GM06990 (cell line): Measurements from ENCODE around the gene GJA1.

Source experiments
- DNase-seq: peaks from one replicate; pipeline ENCODE4 v3.0.0-alpha.2; 2011; ENCODE audit not compliant: insufficient read length; ENCODE audit errors: extremely low read depth
- H3K27me3 ChIP-seq: replicated peaks from 2 replicates; pipeline ENCODE4 v1.6.0; 2011; ENCODE audit warnings: low read length; ENCODE audit not compliant: control insufficient read depth, insufficient read depth
- H3K36me3 ChIP-seq: 2 replicates; pipeline ENCODE4 v1.5.1; 2011; ENCODE audit warnings: low read length; ENCODE audit not compliant: control insufficient read depth, insufficient read depth
- H3K4me3 ChIP-seq: replicated peaks from 2 replicates; pipeline ENCODE4 v1.5.1; 2011; ENCODE audit warnings: low read depth, mild to moderate bottlenecking, control low read depth, low read length
- TF ChIP-seq, protein P1 (sequence below): IDR thresholded peaks from 2 replicates; pipeline ENCODE4 v1.5.1; 2011; ENCODE audit warnings: low read length, control low read depth, mild to moderate bottlenecking, inconsistent platforms; ENCODE audit not compliant: insufficient read depth, poor library complexity, severe bottlenecking

Gene GJA1

DNA sequence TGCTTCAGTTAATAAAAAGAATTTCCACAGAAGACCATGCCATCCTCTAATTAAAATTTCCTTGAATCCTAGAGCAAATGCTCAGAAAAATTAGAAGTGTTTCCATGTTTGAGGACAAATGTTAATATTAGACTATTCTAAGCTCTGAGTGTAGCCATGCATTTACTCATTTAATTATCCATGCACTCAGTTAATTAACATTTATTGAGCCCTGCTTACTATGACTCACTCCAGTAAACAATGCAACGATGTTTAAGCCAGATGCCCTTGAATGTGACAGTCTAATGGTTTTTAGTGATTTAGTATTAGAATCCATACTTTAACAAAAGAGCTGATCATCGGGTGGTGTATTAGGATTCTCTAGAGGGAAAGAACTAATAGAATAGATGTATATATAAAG is 37.3 kb upstream of the GJA1 start:
- no peaks in the 10 kb centered on the region for H3K36me3 ChIP-seq
- DNase-seq: no peak
- TF ChIP-seq, protein P1, sequence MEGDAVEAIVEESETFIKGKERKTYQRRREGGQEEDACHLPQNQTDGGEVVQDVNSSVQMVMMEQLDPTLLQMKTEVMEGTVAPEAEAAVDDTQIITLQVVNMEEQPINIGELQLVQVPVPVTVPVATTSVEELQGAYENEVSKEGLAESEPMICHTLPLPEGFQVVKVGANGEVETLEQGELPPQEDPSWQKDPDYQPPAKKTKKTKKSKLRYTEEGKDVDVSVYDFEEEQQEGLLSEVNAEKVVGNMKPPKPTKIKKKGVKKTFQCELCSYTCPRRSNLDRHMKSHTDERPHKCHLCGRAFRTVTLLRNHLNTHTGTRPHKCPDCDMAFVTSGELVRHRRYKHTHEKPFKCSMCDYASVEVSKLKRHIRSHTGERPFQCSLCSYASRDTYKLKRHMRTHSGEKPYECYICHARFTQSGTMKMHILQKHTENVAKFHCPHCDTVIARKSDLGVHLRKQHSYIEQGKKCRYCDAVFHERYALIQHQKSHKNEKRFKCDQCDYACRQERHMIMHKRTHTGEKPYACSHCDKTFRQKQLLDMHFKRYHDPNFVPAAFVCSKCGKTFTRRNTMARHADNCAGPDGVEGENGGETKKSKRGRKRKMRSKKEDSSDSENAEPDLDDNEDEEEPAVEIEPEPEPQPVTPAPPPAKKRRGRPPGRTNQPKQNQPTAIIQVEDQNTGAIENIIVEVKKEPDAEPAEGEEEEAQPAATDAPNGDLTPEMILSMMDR: no peak
- no peak overlapping the region for H3K4me3 ChIP-seq
- no peaks in the 10 kb centered on the region for H3K27me3 ChIP-seq

DNA sequence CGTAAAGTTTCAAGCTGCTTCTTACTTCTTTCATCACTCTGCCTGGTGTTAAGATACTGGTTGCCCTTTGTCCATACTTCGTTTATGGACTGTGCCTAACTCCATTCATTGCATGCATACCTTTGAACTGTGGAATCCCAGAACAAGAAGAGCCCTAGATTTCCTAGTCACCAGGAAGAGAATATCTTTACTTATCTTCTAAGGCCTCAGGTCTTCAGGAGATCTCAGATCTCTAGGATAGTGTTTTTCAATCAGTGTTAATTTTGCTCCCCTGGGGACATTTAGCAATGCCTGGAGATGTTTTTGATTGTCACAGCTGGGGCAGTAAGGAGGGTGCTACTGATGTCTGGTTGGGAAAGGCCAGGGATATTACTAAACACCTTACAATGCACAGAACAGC is 35.5 kb upstream of the GJA1 start:
- H3K36me3 ChIP-seq: no peaks in the 10 kb centered on the region
- no peak overlapping the region for H3K4me3 ChIP-seq
- no peaks in the 10 kb centered on the region for H3K27me3 ChIP-seq
- TF ChIP-seq, protein P1: no peak
- DNase-seq: no peak

DNA sequence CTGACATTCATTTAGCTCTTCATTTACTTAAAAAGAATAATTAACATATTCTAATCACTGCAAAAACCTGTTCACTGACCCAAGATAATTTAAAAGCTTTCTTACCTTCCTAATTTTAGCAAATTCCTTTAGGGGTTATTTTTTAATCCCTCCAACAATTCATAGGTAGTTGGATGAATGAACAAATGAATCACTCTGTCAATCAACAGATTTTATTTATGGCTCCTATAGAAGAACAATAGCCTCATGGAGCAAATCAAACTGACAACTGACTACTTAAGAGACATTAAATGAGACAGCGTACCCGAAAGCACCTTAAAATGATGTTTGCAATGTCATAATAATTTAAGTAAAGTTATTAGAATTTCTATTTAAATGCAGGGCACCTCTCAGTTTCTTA is 31.5 kb upstream of the GJA1 start:
- H3K36me3 ChIP-seq: no peaks in the 10 kb centered on the region
- H3K27me3 ChIP-seq: no peaks in the 10 kb centered on the region
- no peak for DNase-seq
- no peak overlapping the region for H3K4me3 ChIP-seq
- TF ChIP-seq, protein P1: no peak

DNA sequence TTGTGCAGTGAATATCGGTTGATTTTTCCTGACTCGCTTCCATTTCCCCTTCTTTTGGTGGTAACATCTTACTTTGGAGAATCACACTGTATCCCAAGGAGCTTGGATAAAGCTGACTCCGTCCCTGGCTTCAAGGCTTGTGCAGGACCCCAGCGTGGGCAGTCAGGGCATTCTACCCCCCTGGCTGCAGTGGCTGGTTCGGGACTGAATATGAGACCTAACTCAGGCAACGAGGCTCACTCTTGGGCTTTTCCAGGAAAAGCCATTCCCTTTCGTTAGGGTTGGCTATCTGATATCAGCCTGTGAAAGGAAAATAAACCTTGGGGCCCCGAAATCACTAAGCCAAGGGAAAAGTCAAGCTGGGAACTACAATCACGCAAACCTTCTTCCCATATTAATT is 30.1 kb upstream of the GJA1 start:
- DNase-seq: no peak
- Histone ChIP-seq H3K36me3 (no peaks in the 10 kb centered on the region), H3K27me3 (no peaks in the 10 kb centered on the region), H3K4me3 (no peak overlapping the region)
- TF ChIP-seq, protein P1: no peak

DNA sequence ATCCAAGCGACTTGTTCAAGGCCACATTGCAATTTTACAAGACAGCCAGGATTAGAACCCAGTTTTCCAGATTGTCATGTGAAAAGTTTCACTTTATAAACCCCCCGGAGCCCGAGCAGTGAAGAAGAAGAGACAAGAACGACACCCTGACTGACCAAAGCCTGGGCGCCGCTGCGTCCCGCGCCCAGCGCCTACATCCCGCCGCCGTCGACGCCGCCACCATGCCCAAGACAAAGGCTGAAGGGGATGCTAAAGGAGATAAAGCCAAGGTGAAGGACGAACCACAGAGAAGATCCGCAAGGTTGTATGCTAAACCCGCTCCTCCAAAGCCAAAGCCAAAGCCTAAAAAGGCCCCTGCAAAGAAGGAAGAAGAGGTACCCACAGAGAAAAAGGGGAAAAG is 27.1 kb upstream of the GJA1 start:
- TF ChIP-seq, protein P1: no peak
- Histone ChIP-seq H3K27me3 (no peaks in the 10 kb centered on the region), H3K4me3 (no peak overlapping the region), H3K36me3 (no peaks in the 10 kb centered on the region)
- no peak for DNase-seq

DNA sequence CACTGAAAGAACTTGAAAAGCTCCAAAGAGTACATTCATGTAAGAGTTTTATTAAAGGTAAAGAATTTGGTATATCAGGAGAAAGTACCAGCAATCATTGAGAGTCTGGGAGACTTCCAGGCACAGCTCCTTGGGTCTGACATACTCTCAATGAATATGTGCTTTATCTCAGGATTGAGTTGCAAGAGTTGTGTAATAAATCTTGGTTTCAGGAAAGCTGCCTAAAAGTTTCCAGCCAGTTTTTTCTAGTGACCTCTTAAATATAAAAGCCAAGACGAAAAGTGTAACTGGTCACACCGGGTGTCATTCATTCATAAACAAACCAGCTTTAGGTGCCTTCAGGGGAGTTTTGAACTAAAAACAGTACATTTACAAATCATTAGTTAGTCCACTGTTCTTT is 21.6 kb upstream of the GJA1 start:
- TF ChIP-seq, protein P1: no peak
- no peak for DNase-seq
- H3K27me3 ChIP-seq: no peaks in the 10 kb centered on the region
- H3K4me3 ChIP-seq: no peak overlapping the region
- no peaks in the 10 kb centered on the region for H3K36me3 ChIP-seq
